HG02885 (cell line): ENCODE results near the gene TMEM50A.
"Not testable (repeated sequence)": the region's sequence is repeated elsewhere in the genome, so short reads cannot be mapped to it uniquely, and the experiment has no call there.

Experiments used
- ATAC-seq: cut with Tn5 transposase; IDR thresholded peaks from one replicate; pipeline ENCODE4 v1.9.1; 2021; ENCODE audit warnings: mild to moderate bottlenecking; ENCODE audit not compliant: unreplicated experiment, poor library complexity

The TMEM50A gene

GRCh38 chr1:25382543-25382942 is 44.4 kb downstream of the TMEM50A start:
- not testable (repeated sequence) for ATAC-seq

- ATAC-seq: not testable (repeated sequence)
Observed at GRCh38 chr1:25383090-25383489, 45.0 kb downstream of the TMEM50A start.

- not testable (repeated sequence) for ATAC-seq
Observed at GRCh38 chr1:25383875-25384274, 45.7 kb downstream of the TMEM50A start.

GRCh38 chr1:25387096-25387495 is 49.0 kb downstream of the TMEM50A start:
- not testable (repeated sequence) for ATAC-seq

- ATAC-seq: not testable (repeated sequence)
Observed at GRCh38 chr1:25388691-25389090, 50.6 kb downstream of the TMEM50A start.

GRCh38 chr1:25389721-25390120 is 51.6 kb downstream of the TMEM50A start:
- not testable (repeated sequence) for ATAC-seq

- no peak for ATAC-seq
Observed at GRCh38 chr1:25392841-25393240, 54.7 kb downstream of the TMEM50A start.

- ATAC-seq: not testable (repeated sequence)
Observed at GRCh38 chr1:25397549-25397948, 59.4 kb downstream of the TMEM50A start.

- ATAC-seq: not testable (repeated sequence)
Observed at GRCh38 chr1:25398079-25398478, 59.9 kb downstream of the TMEM50A start.

- not testable (repeated sequence) for ATAC-seq
Observed at GRCh38 chr1:25402947-25403803, 65.0 kb downstream of the TMEM50A start.

GRCh38 chr1:25405731-25406305 is 67.7 kb downstream of the TMEM50A start:
- ATAC-seq: not testable (repeated sequence)

- not testable (repeated sequence) for ATAC-seq
Observed at GRCh38 chr1:25409641-25410427, 71.7 kb downstream of the TMEM50A start.
